CD4-positive, alpha-beta T cell treated with Interferon alpha-2 for 1 hour (primary cell): Measurements from ENCODE around the gene EXOG.

Experiments
- DNase-seq, 2 donors: peaks; one replicate each; pipeline ENCODE4 v3.0.0-alpha.2; 2020 to 2022

Gene EXOG

GRCh38 chr3:38549082-38549481 is 52.9 kb downstream of the EXOG start:
- DNase-seq: no peak

DNA sequence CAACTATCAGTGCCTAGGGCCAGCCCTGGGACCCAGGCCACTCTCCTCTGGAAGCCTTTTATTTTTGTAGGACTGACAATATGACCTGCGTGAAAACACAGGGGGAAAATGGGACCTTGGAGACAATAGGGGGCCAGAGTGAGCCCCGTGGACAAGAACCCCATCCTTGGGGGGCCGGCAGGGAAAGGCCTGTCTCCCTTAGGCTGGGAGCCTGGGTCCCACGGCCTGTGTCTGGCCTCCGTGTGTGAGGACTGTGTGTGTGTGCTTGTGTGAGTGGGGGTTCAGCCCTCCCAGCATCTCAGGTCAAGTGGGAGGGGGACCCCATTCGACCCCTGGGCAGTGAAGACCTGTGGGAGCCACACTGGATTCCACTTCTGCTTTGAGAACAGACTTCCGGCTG is 53.3 kb downstream of the EXOG start:
- DNase-seq: no peak

DNA sequence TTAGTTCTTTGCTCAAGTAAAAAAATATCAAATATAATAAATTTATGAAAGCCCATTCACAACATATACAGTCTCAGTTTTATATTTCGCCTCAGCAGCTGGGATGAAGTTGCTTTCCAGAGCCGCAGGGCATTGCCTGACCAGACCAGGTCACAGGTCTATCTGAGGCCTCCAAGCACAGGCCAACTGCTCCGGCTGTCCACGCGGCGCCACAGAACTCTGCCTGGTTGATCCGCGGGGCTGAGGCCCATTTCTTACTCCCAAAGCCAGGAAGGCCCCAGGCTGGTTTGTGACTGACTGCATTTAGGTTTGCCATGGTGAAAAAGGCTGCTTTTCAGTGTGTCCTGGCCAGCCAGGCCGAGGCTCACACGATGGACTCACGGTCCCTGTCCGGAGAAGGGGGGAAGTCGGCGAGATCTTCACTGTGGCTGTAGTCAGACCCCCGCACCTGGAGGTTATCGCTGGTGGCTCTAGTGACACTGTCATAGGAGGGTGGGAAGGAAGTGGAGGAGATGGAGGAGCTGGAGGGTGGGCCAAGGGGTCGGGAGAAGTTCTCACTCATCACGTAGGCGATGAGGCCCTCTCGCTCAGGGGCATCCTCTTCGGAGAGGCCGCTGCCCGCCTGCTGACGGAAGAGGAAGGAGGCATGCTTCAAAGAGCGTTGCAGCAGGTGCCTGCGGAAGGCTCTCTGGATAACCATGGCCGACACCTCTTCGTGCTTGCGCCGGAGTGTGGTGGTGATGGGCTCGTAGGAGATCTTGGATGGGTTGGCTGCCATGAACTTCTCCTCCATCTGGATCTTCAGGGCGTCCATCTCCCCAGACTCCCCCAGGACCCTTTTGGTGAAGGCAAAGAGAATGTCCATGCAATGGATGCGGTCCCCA is 54.1 kb downstream of the EXOG start:
- DNase-seq: no peak

- no peak for DNase-seq
These were observed 55.1 kb downstream of the EXOG start for GRCh38 chr3:38551026-38551832.

- DNase-seq: no peak
These were observed 56.2 kb downstream of the EXOG start for GRCh38 chr3:38552364-38552763.

- DNase-seq: no peak
These were observed 56.9 kb downstream of the EXOG start for GRCh38 chr3:38553071-38553470.

GRCh38 chr3:38554127-38554827 is 58.1 kb downstream of the EXOG start:
- no peak for DNase-seq

GRCh38 chr3:38555149-38555840 is 59.2 kb downstream of the EXOG start:
- no peak for DNase-seq

- no peak for DNase-seq
These were observed 59.8 kb downstream of the EXOG start for GRCh38 chr3:38555926-38556325.

DNA sequence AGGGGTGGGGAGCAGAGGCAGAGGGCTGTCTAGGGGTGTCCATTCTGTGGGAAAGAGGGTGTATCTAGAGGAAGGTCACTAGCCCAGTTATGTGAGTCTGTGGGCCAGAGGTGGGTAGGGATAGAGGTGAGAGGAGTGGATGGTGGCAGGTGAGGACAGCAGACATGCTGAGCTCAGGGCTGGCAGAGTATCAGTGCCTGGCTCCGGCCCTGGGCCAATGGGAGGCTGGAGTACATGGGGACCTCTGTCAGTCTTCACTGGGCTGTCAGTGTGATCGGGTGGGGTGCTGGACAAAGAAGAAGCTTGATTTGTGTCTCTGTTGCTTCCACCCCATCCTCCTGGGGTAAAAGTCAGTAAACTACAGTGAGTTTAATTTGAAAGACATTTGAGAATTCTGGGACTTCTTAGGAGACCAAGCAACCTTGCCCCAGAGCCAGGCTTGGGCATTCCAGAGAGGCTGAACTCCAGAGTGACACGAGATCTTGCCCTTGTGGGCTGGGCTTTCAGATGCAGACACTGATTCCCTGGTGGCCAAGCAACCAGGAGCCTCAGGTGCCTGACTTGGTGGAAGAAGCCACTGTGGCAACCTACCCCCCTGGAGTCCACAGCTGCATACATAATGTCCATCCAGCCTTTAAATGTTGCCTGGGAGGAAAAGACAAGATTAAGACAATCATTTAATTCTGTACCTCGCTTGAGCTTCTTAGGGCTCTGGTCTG is 60.7 kb downstream of the EXOG start:
- no peak for DNase-seq

GRCh38 chr3:38558864-38559263 is 62.7 kb downstream of the EXOG start:
- DNase-seq: no peak

GRCh38 chr3:38560284-38560683 is 64.1 kb downstream of the EXOG start:
- DNase-seq: no peak

DNA sequence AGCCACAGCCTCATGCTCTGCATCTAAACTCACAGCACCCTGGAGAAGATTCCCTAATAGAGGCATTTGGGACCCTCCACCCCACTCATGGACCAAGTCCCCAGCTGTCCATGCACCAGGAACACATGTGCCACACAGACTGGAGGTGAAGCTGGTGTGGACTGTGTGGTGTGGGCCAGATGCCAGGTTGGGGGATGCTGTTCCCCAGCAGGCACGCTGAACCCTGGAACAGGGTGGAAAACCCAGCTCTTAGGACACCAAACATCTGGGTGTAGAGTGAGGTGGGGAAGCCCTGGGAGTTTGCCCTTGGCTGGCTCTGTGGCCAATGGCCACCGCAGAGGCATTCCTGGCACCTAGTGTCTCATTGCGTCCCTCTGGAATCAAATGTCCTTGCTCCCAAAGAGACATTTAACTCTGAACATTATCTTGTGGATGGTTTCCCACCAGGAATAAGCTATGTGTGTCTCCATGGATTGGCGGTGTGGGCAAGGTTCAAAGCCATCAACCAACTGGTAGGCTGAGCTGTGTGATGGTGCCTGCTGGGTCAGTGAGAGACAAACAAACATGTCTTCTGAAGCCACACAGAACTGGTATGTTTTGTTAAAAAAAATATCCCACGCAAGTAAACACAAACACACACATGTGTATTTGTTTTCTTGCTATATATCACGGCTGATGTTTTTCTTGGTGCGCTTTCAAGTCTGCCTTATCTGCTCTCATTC is 65.0 kb downstream of the EXOG start:
- no peak for DNase-seq

- no peak for DNase-seq
These were observed 65.8 kb downstream of the EXOG start for GRCh38 chr3:38561746-38562466.

DNA sequence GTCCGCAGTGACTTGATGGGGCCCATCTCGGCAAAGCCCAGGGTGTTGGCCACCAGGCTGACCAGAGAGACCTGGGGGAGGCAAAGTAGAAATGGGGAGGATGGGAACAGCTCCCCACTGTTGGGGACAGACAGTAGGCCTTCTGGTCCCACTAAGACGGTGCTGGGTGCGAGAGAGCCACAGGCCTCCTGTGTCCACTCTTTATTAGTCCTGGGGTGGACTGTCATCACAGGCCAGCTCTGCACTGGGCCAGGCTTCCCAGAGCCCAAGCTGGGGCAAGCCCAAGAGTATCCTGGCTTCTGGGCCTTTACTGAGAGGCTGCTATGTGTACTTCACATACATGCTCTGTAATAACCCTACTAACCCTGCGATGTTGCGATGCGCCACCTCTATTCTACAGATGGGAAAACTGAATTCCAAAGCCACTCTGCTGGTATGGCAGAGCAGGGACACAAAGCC is 66.4 kb downstream of the EXOG start:
- DNase-seq: no peak

DNA sequence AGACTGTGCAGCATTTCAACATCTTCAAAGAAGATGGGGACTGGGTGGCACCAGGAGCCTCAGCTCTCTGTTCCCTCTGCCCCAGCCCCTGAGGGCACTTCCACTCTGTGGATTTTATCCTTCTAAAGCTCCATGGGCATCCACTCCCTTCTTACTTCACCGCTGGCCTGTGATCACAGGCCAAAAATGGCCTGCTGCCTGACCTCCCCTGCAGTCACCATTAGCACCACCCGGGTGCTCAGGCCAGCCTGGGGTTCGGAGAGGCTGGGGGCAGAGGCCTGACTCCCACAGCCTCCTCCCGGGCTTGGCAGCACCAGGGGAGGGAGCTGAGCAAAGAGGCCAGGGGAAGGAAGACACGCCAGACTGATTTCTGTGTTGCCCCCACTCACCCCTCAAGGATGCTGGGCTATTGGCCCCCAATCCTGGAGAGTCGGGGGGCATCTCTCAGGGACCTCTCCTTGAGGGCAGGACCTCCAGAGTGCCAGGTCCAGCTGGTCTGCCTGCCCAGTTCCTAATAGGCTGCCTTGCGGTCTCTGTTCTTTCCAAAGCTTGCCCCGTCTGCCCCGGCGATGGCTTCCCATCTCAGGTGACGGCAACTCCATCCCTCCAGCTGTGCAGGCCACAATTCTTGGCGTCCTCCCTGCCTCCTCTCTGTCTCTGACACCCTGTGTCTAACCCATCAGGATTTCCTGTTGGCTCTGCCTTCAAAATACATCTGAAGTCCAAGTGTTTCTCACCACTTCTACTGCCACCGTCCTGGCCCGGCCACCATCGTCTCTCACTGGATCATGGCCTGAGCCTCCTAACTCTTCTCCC is 67.1 kb downstream of the EXOG start:
- no peak for DNase-seq

DNA sequence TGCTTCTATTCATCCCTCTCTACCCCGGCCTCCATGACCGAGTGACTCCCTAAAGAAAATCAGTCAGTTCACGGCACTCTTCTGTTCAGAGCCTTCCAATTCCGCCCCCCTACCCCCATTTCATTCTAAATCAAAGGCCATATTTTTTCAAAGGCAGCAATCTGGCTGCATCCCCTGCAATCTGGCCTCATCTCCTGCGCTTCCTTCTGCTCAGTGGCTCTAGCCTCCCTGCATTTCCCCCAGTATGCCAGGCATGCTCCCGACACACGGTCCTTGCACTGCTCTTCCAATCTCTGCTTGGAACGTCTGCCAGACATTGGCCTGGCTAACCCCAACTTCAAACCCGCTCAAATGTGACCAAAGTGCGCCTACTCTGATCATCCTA is 67.7 kb downstream of the EXOG start:
- DNase-seq: no peak

DNA sequence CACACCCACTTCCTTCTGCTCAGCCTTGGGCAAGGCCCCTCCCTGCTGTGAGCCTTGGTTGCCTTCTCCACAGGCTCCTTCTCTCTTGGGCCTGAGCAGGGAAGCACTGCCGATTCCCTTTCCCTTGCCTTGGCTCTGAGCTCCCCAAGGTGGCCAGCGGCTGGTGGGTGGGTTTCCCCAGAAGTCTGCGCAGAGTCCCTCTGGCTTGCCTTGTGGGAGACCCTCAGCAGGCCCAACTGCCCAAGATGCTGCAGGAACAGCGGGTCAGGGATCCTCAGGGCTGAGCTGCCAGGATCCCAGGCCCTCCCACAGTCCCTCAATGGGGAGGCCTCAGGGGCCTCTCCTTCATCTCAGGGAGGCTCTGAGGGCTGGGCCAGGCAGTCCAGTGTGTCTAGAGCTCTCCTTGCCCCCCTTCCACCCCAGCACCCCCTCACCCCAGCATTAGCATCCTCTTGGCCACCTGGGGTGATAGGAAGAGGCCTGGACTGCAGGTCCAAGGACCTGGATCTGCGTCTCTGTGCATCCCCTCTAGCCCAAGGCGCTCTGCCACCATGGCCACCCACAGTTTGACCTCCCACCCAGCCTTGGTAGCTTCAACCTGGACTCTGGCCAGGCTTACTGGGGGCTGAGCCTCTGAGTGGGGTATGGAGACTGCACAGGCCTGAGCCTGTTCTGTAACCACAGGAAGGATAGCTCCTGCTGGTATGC is 68.6 kb downstream of the EXOG start:
- no peak for DNase-seq
